Measurements from ENCODE around the gene ATP6V1B1.

Gene ATP6V1B1

DNA sequence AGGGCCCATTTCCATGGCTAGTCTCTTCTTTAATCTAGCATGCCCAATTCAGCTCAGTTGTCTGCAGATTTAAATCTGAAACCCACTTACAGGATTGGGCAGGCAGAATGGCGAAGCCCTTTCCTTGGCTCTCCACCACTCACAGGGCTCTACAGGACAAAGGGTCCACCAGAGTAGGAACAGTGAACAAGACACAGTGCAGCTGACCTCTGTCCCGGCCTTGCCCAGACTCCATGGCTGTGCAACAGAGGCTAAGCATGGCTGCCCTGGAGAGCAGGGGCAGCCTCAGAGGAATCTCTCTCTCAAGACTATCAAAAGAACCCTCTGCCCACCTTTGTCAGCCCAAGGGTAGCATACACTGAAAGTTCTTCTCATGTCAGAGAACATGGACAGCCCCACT lies 9.7 kb upstream of the ATP6V1B1 start:
- DNase-seq (ENCODE audit: low read depth in 2 of 2) = no peak

DNA sequence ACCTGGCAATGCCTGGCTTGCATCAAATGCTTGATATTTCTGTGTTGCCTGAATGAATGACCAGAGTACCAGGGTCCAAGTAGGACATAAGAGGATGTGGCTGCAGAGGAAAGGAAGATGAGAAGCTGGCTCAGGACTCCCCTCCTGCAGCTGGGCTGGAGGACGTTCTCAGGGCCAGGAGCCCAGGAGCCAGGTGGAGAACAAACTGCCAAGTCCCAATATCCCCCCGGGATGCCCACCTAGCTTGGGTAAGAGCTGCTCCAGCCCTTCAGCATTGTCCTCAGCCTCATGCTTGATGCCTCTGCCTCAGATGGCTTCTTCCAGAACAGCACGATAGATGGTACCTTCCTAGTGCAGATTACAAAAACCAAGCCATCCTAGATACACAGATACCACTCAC lies 8.6 kb upstream of the ATP6V1B1 start:
- DNase-seq (ENCODE audit: low read depth in 2 of 2) = no peak

DNA sequence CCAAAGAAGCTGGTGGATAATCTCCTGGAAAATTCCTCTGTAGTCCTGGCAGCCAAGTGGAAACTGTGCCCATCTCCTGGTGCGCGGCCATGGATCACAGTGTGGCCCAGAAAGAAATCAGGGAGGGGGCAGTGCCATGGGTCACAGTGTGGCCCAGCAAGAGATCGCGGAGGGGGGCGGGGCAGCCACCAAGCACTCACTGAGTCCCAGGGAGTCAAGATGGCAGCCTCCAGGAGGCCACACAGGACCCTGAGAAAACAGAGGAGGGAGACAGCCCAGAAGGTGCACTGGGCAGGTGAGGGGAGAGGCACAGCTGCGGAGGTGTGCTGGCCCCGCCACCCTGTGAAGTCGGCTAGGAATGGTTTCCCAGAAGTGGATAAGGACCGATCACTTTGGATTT lies 8.1 kb upstream of the ATP6V1B1 start:
- DNase-seq (ENCODE audit: low read depth in 2 of 2) = no peak

DNA sequence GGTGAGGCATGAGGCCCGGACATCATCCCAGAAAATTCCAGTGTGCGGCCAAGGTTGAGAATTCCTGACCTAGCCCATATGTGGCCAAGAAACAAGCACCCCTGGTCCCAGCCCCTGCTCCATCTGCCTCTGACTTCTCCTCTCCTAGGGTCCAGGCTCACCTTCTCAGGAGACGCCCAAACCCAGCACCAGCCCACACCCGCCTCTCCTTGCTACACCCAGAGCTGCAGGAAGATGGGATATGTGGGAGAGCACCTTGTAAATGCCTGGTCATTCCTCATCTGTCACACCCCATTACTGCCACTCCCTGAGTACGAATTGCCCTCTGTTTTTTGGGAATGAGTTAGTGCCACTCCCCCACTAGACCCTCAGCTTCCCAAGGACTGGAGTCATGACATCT lies 7.3 kb upstream of the ATP6V1B1 start:
- no peak for DNase-seq (ENCODE audit: low read depth in 2 of 2)

DNA sequence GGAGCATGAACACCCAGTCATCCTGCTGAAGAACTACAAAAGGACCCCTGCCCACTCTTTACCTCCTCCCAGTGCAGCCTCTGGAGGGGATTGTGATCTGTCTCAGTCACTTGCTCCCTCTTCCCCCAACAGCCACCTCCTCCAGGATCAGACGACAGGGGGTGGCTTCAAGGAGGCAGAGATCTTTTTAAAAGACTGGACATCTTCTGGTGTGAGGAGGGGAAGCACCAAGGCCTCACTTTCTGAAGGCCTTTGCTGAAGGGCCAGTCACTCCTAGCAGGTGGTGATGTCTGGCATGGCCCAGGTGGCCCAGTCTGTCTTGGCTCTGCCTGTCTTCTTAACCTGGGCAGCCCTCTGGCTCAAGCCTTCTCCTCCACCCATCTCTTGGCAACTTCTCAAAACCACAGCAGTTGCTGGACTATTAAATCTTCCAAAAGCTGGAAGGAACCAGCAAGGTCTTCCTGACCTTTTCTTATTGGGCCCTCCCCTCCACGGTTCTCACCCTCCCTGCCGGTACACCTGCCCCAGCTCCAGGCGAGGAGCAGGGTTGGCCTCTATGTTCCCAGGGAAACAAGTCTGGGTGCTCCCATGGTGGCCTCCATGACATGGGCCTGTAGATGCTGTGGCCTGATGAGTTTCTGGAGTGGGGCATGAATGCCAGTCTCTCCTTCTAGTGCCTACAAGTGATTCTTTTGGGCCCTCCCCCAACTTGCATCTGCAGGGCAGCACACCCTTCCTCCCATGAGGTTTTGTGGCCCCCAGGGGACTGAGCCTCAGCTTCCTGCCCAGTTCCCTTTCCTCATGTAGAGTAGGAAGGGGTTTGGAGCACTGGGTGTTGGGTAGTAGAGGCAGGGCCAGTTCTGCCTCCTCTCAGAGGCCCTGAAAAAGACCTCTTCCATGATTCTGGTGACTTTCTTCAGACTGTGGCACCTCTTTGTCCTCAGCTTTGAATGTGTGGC lies 5.0 kb upstream of the ATP6V1B1 start:
- DNase-seq (ENCODE audit: low read depth in 2 of 2) = no peak

DNA sequence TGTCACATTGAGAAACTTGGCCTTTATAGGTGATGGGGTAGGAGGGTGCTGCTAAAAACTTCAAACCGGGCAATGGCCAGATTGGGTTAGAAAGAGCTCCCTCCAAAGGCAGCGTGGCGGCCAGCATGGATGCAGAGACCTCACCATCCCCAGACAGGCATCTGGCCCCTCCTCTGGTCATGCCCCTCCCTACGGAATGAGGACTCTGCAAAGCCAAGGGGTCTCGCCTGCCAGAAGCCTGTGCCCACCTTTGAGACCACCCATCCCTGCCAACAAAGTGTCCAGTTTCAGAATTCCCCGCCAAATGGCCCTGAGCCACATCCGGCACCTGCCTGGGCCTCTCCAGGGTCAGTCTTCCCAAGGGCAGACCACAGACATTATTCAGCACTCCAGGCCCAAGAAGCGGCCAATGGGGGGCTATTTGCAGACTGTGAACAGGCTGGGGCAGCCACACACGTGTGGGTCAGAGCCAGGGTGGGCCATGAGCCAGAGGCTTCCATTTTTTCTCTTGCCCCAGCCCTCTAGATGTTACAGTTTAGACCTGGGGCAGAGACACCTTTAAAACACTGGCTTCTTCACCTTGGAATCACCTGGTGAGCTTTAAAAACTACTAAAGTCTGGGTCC lies 4.2 kb upstream of the ATP6V1B1 start:
- no peak for DNase-seq (ENCODE audit: low read depth in 2 of 2)

DNA sequence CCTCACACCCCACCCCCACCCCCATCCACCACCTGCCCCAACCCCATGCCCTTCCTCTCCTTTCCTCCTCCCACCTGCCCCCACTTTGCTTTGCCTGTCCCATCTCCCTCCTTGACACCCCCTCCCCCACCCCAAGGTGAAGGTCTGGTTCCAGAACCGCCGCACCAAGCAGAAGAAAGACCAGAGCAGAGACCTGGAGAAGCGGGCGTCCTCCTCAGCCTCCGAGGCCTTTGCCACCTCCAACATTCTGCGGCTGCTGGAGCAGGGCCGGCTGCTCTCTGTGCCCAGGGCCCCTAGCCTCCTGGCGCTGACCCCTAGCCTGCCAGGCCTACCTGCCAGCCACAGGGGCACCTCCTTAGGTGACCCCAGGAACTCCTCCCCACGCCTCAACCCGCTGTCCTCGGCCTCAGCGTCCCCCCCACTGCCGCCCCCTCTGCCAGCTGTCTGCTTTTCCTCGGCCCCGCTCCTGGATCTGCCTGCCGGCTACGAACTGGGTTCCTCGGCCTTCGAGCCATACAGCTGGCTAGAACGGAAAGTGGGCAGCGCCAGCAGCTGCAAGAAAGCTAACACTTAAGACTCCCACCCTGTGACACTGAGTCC lies 3.0 kb upstream of the ATP6V1B1 start:
- no peak for DNase-seq (ENCODE audit: low read depth in 2 of 2)

DNA sequence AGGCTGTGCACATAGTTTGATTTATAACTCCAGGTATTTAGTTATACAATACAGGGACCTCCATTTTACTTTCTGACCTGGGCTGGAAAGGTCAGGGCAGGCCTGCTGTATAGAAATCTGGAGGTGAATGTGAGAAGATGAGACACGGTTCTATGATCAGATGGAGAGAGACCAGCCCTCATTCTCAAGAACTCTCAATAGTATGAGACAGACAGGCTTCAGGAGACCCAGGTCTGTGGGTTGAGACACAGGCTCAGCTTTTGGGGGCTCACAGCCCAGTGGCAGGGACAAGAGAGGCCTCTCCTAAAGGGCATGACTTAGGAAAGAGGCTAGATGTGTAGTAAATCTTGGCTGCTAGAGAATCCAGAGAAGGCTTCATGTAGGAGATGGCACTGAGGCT lies 719 bp upstream of the ATP6V1B1 start:
- no peak for DNase-seq (ENCODE audit: low read depth in 2 of 2)

DNA sequence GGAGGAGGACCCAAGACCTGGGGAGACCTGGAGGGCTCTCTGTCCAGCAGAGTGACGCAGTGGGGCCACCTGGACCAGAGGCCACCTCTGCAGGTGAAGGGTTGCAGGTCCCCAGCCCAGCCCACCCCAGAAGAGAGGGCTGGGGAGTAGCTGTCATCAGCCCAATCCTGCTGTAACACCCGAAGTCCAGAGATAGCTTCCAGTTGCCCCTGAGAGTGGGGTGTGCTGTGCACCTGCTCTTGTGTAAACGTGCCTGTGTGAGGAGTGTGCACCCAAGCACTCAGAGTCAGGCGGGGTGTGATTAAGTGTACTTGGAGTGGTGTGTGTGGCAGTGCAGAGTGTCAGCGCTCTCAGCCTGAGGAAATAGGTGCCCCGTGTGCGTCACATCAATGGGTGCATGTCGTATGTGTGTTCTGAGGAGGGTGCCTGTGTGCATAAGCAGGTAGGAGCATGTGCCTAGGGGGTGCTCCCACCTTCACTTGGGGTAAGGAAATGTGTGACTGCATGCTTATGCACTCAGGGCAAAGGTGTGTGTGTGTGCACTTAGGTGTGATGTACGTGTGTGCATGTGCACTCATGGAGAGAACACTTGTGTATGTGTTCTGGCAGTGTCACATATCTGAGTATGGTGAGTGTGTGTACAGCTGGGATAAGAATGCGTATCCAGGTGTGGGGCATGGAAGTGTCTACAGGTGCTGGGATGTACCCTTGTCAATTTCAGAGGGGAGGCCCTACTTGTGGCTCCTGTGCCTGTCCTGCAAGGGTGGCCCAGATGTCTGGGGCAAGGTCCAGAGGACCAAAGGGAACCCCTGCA lies 672 bp downstream of the ATP6V1B1 start:
- no peak for DNase-seq (ENCODE audit: low read depth in 2 of 2)

DNA sequence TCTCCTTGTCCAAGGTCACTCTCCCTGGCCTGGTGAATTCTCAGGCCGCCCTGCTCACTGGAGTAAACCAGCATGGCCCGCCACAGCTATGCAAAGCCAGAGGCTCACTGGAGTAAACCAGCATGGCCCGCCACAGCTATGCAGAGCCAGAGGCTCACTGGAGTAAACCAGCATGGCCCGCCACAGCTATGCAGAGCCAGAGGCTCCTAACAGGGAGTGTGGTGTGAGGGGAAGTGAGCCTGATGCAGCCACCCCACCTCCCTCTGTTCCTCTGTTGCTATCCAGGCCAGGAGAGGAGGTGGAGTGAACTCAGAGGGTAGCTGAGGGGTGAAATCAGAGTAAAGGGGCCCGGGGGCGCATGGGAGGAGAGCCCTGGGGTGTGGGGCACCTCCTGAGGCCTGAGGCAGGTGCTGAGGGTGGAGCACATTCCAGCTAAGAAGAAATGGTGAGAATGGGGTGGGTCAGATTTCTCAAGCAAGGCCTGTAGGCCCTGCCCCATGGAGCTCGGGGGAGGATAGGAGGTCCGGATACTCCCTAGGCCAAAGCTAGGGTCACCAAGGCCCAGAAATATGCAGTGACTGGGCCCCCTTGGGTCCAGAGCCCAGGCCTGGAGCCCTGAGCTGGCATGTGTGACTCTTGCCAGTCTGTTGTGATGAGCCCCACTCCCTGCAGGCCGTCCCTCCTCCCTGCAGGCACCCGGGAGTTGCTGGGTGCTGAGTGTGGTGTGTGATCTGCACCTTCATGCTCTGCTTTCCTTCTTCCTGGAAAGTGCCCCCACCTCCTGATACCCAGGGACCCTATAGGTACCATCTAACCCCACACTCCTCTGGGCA lies 1.5 kb downstream of the ATP6V1B1 start:
- DNase-seq (ENCODE audit: low read depth in 2 of 2) = no peak

DNA sequence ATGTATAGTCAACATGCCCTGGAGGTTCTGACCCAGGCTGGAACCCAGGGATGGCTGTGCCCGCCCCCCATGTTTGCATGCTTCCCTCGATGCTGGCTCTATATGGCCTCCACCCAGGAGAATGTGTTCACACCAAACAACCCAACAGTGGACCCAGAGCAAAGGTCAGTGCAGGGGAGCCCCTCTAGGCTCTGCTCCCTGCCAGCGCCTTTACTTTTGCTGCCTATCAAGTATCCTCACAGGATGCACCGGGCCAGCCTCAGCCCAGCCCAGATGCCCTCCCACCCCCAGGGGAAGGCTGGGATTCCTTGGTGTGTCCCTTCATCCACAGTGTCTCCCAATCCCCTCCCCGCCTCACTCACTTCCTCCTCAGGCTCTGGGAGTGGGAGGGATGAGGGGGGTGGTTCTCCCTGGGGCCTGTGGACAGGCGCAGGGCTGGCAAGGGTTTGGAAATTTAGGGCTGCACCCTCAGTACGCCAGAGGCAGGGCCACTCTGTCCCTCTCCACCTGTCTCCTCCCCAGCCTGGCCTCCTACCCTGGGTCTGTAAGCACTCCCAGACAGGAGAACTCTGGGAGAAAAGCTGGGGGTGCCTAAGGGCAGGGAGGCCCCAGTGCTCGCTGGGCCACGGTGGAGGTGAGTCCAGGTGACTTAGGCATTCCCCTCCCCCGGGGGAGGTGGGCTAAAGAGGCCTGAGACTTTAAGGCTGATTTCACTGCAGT lies 2.3 kb downstream of the ATP6V1B1 start:
- DNase-seq (ENCODE audit: low read depth in 2 of 2) = no peak

DNA sequence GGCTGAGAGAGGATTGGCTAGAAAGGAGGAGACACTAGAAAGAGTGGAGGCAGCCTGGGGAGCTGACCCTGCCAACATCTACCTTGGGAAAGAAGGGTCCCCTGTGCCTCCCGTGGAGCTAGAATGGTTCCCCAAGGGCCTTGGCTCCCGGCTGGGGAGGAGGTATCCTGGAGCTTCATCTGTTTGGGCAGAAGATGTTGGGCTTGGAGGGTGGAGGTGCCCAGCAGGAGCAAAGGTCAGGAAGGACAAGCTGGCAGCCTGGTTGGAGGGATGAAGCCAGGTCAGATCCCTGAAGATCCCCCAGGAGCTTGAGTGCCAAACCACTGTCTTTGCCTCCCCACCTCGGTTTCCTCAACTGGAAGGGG lies 2.9 kb downstream of the ATP6V1B1 start:
- no peak for DNase-seq (ENCODE audit: low read depth in 2 of 2)

DNA sequence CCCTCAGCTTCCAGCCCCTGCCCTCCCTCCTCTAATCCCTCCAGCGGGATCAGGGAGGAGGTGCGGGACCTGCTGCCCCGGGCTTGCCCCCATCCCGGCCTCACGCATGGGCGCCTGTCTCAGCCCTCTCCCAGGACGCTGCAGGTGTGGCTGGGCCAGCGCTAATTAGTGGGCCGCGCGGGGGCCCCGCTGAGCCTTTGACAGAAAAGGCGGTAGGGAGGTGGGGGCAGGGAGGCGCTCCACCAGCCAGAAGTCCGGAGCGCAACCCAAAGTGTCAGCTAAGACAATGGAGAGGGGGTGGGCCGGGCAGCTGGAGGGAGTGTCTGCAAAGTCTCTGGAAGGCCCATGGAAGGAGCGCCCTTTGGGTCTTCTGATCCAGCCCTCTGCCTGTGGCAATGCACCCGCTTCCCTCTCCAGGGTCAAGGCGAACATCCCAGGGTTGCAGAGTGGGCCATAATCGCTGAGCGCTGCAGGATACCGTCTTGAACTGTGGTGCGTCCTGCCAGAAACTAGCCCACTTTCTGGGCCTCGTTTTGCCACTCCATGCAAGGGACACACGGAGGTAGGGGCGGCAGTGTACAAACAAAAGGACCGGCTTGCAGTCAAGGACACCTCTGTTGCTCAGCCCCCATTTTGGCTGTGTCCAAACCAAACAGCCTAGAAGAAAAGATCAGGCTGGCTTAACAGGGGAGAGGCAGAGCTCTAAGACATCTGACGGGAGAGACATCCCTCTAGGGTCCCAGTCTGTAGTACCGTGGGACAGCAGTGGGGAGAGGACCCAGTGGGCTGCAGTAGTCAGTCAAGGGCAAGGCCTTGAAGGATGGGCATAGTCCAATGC lies 3.5 kb downstream of the ATP6V1B1 start:
- DNase-seq (ENCODE audit: low read depth in 2 of 2) = no peak

DNA sequence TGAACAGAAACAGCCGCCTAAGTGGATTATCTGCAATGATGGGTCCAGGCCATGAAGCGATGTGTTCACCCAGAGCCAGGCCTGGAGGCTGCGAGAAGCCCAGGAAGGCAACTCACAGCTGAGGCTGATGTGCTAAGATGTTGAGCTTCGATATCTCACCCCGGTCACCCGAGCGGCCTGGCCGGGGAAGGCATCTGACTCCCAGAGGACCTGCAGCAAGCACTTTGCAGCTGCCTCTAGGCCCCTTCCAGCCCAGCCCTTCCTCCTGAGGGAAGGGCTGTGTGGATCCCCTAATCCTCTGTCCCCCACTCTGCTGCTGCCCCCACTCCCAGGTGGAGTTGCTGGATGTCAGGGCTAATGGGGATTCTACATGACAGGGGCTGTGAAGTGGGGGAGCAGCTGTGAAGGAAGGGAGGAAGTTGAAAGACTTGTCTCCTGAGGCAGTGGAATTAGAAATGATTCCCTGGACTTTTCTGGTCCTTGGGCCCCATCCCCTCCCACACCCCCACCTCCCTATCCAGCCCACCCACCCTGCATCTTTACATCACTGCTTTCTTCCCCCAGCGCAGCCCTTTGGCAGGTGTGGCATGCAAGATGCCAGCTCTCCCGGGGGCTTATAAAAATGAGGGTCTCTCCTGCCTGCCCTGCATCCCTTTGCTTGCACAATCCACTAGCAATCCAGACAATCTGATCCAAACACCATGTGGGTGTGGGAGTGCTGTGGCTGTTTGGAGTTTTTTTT lies 4.3 kb downstream of the ATP6V1B1 start:
- DNase-seq (ENCODE audit: low read depth in 2 of 2) = no peak

DNA sequence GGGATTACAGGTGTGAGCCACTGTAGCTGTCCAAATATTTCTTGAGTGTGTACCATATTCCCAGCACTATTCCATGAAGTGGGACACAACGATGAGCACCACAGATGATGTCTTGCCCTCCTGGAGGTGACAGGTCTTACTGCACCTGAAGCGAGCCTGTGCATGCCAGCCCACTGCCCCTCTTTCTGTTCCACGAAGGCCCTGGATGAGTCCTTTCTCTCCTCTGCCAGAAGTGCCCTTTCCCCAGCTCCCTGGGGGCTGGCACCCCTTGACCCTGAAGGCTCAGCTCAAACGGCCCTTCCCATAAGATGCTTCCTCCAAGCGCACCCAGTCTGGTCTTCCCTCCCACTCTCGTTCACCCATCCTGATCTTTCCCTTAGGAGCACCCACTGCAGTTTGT lies 5.5 kb downstream of the ATP6V1B1 start:
- no peak for DNase-seq (ENCODE audit: low read depth in 2 of 2)

DNA sequence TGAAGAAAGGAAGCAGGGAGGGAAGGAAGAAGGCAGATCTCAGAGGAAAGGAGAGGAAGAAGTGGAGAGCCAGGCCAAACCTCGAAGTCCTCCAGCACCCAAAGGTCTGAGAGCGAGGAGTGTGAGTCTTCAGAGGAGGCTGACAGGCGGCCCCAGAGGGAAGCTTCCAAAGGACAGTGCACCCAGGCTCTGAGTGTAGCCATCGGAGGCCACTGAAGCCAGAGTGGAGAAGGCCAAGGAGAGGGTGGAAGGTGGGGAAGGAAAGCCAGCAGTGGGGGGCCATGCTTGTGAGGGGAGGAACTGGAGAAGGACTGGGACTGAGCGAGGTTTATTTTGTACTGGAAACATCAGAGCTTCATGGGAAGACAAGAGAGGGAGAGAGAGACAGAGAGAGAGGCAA lies 6.0 kb downstream of the ATP6V1B1 start:
- no peak for DNase-seq (ENCODE audit: low read depth in 2 of 2)

DNA sequence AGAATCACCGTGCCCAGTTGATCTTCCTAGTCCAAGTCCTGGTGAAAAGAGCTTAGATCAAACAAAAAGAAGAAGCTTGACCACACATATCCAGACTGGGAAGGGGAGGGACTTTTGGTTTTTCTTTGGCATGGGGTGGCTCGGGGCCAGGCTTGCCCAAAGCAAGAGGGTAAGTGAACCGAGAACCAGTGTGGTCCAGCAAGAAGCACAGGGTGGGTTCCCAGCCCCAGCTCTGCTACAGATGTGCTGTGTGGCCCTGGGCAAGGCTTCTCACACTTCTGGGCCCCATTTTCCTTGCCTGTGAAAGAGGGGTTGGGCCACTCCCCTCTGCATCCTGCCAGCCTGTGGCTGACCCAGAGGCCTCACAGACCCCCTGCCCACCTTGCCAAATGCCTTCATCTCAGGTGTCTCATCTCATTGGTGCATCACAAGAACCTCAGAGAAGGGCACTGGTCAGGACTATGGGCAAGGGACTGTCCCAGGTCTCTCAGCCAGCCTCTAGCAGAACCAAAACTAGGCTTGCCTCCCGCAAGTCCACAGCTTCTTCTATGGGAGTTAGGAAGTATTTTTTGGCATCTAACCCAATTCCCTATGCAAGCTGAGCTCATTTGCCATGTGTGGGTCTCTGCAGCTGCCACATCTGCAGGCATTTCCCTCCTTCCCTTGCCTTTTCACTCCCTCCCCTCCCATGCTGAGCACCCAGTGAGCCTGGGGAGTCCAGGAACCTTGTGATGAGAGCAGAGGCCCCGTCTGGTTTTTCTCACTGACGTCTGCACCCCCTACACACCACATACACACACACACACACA lies 6.9 kb downstream of the ATP6V1B1 start:
- DNase-seq (ENCODE audit: low read depth in 2 of 2) = no peak
